Activated CD4-positive, alpha-beta T cell treated with anti-CD3 and anti-CD28 coated beads, Interleukin-2, amount 50 U/mL, for 48 hours (primary cell): ENCODE measurements around the gene TDRD12.
A peak's percentile ranks its signal among the peaks of the same experiment; 100 is the strongest.

Source experiments
- DNase-seq, 2 experiments: peaks; one replicate each; pipeline ENCODE4 v3.0.0-alpha.2; 2020

TDRD12 gene

GRCh38 chr19:32869369-32869965 is 149.9 kb downstream of the TDRD12 start, which contains the start of gene SLC7A9:
TSS of gene SLC7A9 (minus strand) at chr19:32869767. CDS start at chr19:32868534, 1,233 bp downstream.
- no peak for DNase-seq

DNA sequence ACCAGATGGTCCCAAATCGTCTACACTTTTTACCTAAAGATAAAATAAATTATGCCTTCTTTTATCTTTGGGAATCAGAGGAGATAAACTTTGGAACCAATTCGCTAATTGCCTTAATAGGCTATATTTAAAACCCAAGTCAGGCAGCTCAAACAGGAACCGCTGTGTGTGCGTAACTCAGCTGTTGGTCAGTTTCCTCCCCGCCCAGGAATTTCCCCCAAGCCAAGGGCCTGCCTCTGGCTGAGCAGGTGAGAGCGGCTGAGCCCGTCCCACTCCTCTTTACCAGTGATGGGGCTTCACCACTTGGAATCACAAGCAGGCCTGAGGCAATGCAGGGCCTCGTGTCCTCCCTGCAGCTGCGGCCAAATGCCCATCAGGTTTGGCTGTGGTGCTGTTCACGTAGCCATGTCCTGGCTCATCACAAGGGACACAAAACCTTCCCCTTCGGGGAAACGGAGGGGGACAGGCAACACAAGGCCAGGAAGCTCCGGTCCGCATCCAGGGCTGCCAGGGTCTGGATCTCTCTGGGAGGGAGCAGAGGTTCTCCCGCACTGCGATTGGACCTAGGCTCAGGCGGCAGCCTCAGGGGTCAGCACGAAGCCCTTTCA is 150.5 kb downstream of the TDRD12 start:
- no peak for DNase-seq

GRCh38 chr19:32870981-32871451 is 151.4 kb downstream of the TDRD12 start:
- DNase-seq, result no peak

GRCh38 chr19:32872391-32872790 is 152.8 kb downstream of the TDRD12 start:
- no peak for DNase-seq

DNA sequence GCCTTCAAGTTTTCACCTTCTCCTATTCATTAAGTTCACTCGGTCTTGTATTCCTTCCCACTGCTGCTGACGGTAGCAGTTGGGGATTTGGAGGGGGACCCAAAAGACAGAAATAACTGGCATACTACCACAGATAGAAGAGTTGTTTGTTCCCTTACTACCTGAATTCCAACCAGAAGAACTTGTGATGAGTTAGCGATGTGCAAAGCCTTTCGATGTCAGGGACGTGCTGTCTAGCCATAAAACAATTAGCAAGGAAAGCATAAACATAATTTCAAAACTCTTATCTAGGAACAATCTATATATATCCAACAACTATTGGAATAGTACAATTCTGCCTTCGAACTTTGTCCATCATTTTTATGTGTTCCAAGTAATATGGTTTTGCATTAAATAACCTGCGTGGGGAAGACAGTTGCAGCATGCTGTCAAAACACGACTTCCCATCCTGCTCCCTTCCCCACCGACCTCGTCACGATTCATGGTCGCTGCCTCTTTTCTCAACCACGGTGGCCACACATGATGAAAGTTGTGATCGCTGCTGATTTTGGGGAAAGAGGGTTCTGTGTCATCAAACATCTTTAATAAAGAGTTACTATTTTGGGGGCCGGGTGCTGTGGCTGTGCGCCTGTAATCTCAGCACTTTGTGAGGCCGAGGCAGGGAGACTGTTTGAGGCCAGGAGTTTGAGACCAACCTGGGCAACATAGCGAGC is 153.8 kb downstream of the TDRD12 start:
- peak; percentile 4 to 21 for DNase-seq

DNA sequence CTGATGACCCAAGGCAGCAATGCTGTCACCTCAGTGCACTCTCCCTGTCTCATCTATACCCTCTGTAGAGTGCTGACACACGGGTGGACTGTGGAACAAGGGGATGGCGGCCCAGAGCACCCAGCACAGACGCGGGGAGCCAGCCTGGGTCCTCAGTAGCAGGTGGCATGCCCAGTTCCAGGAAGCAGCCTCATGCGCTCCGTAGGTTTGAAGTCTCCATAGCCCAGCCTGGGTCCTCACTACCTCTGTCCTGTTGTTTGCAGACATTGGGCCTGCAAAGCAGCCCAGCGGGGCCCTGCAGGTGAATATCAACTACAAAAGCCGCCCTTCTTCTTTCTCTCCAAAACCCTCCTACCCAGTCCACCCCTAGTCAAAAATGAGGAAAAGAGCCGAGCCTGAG is 155.0 kb downstream of the TDRD12 start:
- no peak for DNase-seq

DNA sequence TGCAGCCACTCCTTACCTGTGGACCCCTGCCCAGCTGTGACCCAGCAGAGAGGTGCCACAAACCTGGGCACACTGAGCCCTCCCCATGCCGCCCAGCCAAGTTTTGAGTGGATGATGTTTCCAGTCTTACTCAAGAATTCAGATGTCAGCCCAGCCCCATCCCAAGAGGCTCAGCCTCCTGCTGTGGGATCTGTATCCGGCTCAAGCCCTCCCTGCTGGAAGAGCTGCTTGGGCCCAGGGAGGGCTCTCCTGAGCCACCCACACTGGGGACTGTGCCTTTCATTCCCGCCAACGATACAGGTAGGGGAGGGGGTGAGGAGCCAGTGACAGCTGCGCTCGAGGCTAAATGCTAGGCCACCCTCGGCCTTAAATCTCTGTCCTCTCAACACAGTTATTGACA is 155.9 kb downstream of the TDRD12 start:
- no peak for DNase-seq

- DNase-seq, result no peak
Observed at GRCh38 chr19:32876236-32876918, 156.8 kb downstream of the TDRD12 start.

DNA sequence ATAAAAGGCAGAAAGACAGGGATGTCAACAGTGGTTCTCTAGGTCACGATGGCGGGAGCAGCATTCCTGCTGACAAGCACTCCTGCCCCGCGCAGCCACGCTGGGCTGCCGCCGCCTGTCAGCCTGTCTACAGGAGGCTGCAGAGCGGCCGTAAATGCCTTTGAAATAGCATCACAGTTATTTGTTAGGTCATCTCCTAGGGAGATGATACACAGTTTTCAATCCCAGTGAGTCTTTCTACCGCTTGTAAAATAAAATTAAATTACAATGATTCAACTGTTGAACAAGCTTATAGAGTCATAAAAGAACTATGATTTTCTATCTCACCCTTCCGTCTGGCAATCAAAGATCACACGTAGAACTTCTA is 157.3 kb downstream of the TDRD12 start:
- no peak for DNase-seq
